Panc1 (cell line): ENCODE measurements around the gene PAAF1.

ENCODE experiments used
- POLR2AphosphoS5 ChIP-seq: IDR thresholded peaks from 2 replicates; pipeline ENCODE4 v1.6.1; 2012; ENCODE audit warnings: mild to moderate bottlenecking, low read depth, low read length, moderate library complexity
- SIN3A ChIP-seq: IDR thresholded peaks from 2 replicates; pipeline ENCODE4 v1.6.1; 2012; ENCODE audit warnings: low read depth, mild to moderate bottlenecking, low read length, moderate library complexity, borderline replicate concordance; ENCODE audit not compliant: insufficient read depth
- TCF7L2 ChIP-seq: IDR thresholded peaks from 2 replicates; pipeline ENCODE4 v1.6.1; 2011; ENCODE audit warnings: mild to moderate bottlenecking, low read depth, low read length, inconsistent platforms
- TF ChIP-seq, protein P1 (sequence below): fragments of 450-650 bp; IDR thresholded peaks from 2 replicates; pipeline ENCODE4 v1.5.1; 2017; ENCODE audit warnings: mild to moderate bottlenecking
- TF ChIP-seq, protein P2 (sequence below), 2 experiments: IDR thresholded peaks; 2 replicates each; pipeline ENCODE4 v1.6.1; 2011 to 2012; ENCODE audit warnings: low read depth in 2 of 2, control low read depth in 1 of 2, low read length in 1 of 2, mild to moderate bottlenecking in 1 of 2, moderate library complexity in 1 of 2; ENCODE audit not compliant: insufficient read depth in 1 of 2

DNA sequence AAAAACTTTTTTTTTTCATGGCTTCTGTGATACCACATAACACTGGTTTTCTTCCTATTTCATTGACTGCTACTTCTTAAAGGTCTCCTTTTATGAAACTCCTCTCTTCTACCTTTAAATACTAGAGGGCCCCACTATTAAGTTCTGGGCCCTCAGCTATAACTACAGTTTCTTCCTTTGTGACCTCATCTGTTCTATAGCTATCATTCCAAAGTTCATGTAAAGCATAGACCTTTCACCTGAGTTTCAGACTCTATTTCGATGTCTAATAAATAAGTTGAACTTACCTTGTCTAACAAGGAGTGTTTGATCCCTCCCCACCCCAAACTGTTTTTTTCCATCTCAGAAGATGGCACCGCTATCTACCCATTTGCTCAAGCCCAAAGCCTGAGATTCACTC lies 35.2 kb downstream of the PAAF1 start:
- TF ChIP-seq, protein P1, sequence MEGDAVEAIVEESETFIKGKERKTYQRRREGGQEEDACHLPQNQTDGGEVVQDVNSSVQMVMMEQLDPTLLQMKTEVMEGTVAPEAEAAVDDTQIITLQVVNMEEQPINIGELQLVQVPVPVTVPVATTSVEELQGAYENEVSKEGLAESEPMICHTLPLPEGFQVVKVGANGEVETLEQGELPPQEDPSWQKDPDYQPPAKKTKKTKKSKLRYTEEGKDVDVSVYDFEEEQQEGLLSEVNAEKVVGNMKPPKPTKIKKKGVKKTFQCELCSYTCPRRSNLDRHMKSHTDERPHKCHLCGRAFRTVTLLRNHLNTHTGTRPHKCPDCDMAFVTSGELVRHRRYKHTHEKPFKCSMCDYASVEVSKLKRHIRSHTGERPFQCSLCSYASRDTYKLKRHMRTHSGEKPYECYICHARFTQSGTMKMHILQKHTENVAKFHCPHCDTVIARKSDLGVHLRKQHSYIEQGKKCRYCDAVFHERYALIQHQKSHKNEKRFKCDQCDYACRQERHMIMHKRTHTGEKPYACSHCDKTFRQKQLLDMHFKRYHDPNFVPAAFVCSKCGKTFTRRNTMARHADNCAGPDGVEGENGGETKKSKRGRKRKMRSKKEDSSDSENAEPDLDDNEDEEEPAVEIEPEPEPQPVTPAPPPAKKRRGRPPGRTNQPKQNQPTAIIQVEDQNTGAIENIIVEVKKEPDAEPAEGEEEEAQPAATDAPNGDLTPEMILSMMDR: no peak
- no peak for TF ChIP-seq POLR2AphosphoS5
- TF ChIP-seq, protein P2, sequence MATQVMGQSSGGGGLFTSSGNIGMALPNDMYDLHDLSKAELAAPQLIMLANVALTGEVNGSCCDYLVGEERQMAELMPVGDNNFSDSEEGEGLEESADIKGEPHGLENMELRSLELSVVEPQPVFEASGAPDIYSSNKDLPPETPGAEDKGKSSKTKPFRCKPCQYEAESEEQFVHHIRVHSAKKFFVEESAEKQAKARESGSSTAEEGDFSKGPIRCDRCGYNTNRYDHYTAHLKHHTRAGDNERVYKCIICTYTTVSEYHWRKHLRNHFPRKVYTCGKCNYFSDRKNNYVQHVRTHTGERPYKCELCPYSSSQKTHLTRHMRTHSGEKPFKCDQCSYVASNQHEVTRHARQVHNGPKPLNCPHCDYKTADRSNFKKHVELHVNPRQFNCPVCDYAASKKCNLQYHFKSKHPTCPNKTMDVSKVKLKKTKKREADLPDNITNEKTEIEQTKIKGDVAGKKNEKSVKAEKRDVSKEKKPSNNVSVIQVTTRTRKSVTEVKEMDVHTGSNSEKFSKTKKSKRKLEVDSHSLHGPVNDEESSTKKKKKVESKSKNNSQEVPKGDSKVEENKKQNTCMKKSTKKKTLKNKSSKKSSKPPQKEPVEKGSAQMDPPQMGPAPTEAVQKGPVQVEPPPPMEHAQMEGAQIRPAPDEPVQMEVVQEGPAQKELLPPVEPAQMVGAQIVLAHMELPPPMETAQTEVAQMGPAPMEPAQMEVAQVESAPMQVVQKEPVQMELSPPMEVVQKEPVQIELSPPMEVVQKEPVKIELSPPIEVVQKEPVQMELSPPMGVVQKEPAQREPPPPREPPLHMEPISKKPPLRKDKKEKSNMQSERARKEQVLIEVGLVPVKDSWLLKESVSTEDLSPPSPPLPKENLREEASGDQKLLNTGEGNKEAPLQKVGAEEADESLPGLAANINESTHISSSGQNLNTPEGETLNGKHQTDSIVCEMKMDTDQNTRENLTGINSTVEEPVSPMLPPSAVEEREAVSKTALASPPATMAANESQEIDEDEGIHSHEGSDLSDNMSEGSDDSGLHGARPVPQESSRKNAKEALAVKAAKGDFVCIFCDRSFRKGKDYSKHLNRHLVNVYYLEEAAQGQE (IDR thresholded peaks at IDR 0.05; ENCODE audit: insufficient read depth in 1 of 2, low read depth in 2 of 2, low read length in 1 of 2): no peak
- TF ChIP-seq TCF7L2: no peak
- TF ChIP-seq SIN3A: no peak
